K562 (cell line): ENCODE measurements around the gene ZNF717. TPM values are rescaled to one million over a fixed set of nuclear protein-coding genes. Genes with fewer than 3 reads are reported as not detected.

ENCODE experiments used
- ATAC-seq: fragments of 200-7000 bp; cut with Tn5 transposase; 3 replicates; pipeline ENCODE4 v1.9.1; 2020; ENCODE audit warnings: moderate library complexity
- BruUV-seq: library from RNA; stranded (reverse); fragments of 400-500 nt; replicated peaks from 2 replicates; lab custom pipeline; 2021; lab: Mats Ljungman, UMichigan
- CTCF ChIA-PET: fragments of 300-600 bp; formaldehyde crosslinking; extraction: SDS; loops from one replicate; lab custom pipeline; 2021; ENCODE audit warnings: low intra/inter-chr PET ratio; lab: Yijun Ruan, JAX
- POLR2A ChIA-PET: fragments of 300-600, 350-650 bp; sonication (Branson Sonifier 250); formaldehyde crosslinking; extraction: SDS; loops from one replicate; lab custom pipeline; 2021; ENCODE audit warnings: antibody characterized with exemption, inconsistent platforms; lab: Yijun Ruan, JAX
- DNase-seq, 4 experiments: peaks; one replicate each; pipeline versions ENCODE4 v3.0.0 to v3.0.0-alpha.2; 2011 to 2018; ENCODE audit warnings: low spot score in 3 of 4, mixed read lengths in 3 of 4; ENCODE audit errors: extremely low read depth in 1 of 4
- FAIRE-seq: peaks from 2 replicates; lab custom pipeline; 2011; peaks lifted over from hg19 to GRCh38; lab: Jason Lieb, UNC
- H2AFZ ChIP-seq: 2 replicates; pipeline ENCODE4 v1.6.0; 2011; ENCODE audit warnings: low read depth, low read length, control low read depth, inconsistent platforms
- H3K27ac ChIP-seq: fragments of 200-600 bp; 3 replicates; pipeline ENCODE4 v1.8.0; 2011; ENCODE audit warnings: low read depth, mild to moderate bottlenecking, control low read depth, inconsistent platforms, low read length, moderate library complexity, mixed read lengths; ENCODE audit errors: extremely low read depth
- H3K27me3 ChIP-seq, 2 experiments: fragments of 300-600 bp in 1 of 2; 2 replicates in 1 of 2; 3 replicates in 1 of 2; pipeline versions ENCODE4 v1.6.0 to v1.8.0; 2011; ENCODE audit warnings: inconsistent platforms in 2 of 2, low read length in 2 of 2, mild to moderate bottlenecking in 1 of 2, mixed read lengths in 1 of 2, moderate library complexity in 1 of 2; ENCODE audit not compliant: control insufficient read depth in 2 of 2, insufficient read depth in 2 of 2
- H3K36me3 ChIP-seq: fragments of 300-600 bp; 3 replicates; pipeline ENCODE4 v1.8.0; 2011; ENCODE audit warnings: mild to moderate bottlenecking, low read length, inconsistent platforms; ENCODE audit not compliant: control insufficient read depth, insufficient read depth
- H3K4me1 ChIP-seq, 2 experiments: fragments of 200-600 bp in 1 of 2; replicated peaks in 1 of 2; 2 replicates in 1 of 2; 3 replicates in 1 of 2; pipeline versions ENCODE4 v1.5.1 to v1.8.0; 2011; ENCODE audit warnings: inconsistent platforms in 2 of 2, low read length in 2 of 2, mild to moderate bottlenecking in 1 of 2, mixed read lengths in 1 of 2, moderate library complexity in 1 of 2; ENCODE audit not compliant: control insufficient read depth in 2 of 2, insufficient read depth in 2 of 2
- H3K4me2 ChIP-seq: 2 replicates; pipeline ENCODE4 v1.6.1; 2011; ENCODE audit warnings: low read length, control low read depth, inconsistent platforms, mixed read lengths; ENCODE audit not compliant: insufficient read depth
- H3K4me3 ChIP-seq: fragments of 200-600 bp; sonication (generic), shearing (Covaris generic); 2 replicates; pipeline ENCODE4 v1.5.1; 2016; ENCODE audit warnings: control low read depth, inconsistent platforms
- H3K79me2 ChIP-seq: fragments of 200-600 bp; 3 replicates; pipeline ENCODE4 v1.8.0; 2011; ENCODE audit warnings: low read length, inconsistent platforms; ENCODE audit not compliant: control insufficient read depth, insufficient read depth
- H3K9ac ChIP-seq, 2 experiments: 2 replicates each; pipeline versions ENCODE4 v1.6.0 to v1.6.1; 2011; ENCODE audit warnings: low read depth in 2 of 2, low read length in 2 of 2, control low read depth in 1 of 2, inconsistent platforms in 1 of 2, mild to moderate bottlenecking in 1 of 2, mixed read lengths in 1 of 2; ENCODE audit not compliant: insufficient read depth in 1 of 2
- H3K9me1 ChIP-seq: one replicate; pipeline ENCODE4 v1.6.0; 2011; ENCODE audit warnings: inconsistent platforms, mild to moderate bottlenecking, low read length, moderate library complexity; ENCODE audit not compliant: control insufficient read depth, insufficient read depth
- H3K9me3 ChIP-seq: replicated peaks from 2 replicates; pipeline ENCODE4 v1.5.1; 2011; ENCODE audit warnings: low read depth, low read length, inconsistent platforms; ENCODE audit not compliant: control insufficient read depth, insufficient read depth
- H4K20me1 ChIP-seq: replicated peaks from 2 replicates; pipeline ENCODE4 v1.6.1; 2011; ENCODE audit warnings: low read length, inconsistent platforms, mixed read lengths; ENCODE audit not compliant: control insufficient read depth, insufficient read depth
- BRD4 ChIP-seq: fragments of 200-600 bp; sonication (generic); IDR thresholded peaks from 2 replicates; pipeline ENCODE4 v1.6.1; 2017; ENCODE audit warnings: inconsistent platforms
- DEAF1 ChIP-seq: fragments of 450-650 bp; formaldehyde crosslinking; IDR thresholded peaks from 2 replicates; pipeline ENCODE4 v1.4.0; 2020; ENCODE audit warnings: mild to moderate bottlenecking, moderate library complexity
- DLX4 ChIP-seq: fragments of 250-450 bp; sonication (Bioruptor Pico); IDR thresholded peaks from 2 replicates; pipeline ENCODE4 v1.6.1; 2021; ENCODE audit warnings: mild to moderate bottlenecking
- RAD51 ChIP-seq: fragments of 450-650 bp; IDR thresholded peaks from 2 replicates; pipeline ENCODE4 v1.7.1; 2016; ENCODE audit warnings: low read depth, mild to moderate bottlenecking, borderline replicate concordance
- ZNF347 ChIP-seq: fragments of 450-650 bp; formaldehyde crosslinking; IDR thresholded peaks from 2 replicates; pipeline ENCODE4 v1.4.0; 2020; ENCODE audit warnings: low read depth, mild to moderate bottlenecking, moderate library complexity
- ZNF584 ChIP-seq: fragments of 200-800 bp; sonication (Bioruptor generic); IDR thresholded peaks from 2 replicates; pipeline ENCODE4 v1.6.1; 2016; ENCODE audit warnings: low read depth, mild to moderate bottlenecking, missing genetic modification characterization, missing compliant biosample characterization
- WGBS: fragments of 100-300 bp; shearing (Covaris generic); methylation state at CpG from one replicate; pipeline ENCODE4 v1.1.6; 2016; ENCODE audit warnings: low coverage, mixed read lengths; ENCODE audit not compliant: insufficient coverage; ENCODE audit errors: missing lambda C conversion rate; 5-methylcytosine and 5-hydroxymethylcytosine counted together
- in situ Hi-C: fragments of 300-500 bp; cut with MboI; formaldehyde crosslinking; loops from 4 replicates; pipeline ENCODE4 v1.15.0; 2018; ENCODE audit warnings: inconsistent platforms, mixed read lengths
- intact Hi-C: fragments of 100-400 bp; cut with micrococcal nuclease; formaldehyde crosslinking; loops from 2 replicates; pipeline ENCODE4 v1.14.2; 2022
- polyA plus RNA-seq, 8 experiments: library from polyadenylated mRNA; depleted of rRNA in 4 of 8; stranded (reverse) in 5 of 8; unstranded in 3 of 8; fragments of >200 nt; fragmentation: Nextera tagmentation in 2 of 8; fragmentation: Illumina TruSeq in 1 of 8; extraction: Ambion mirVana in 2 of 8; extraction: Trizol in 1 of 8; gene quantifications; 2 replicates each; pipeline versions ENCODE4 v1.2.1 to v1.2.3, GENCODE V29; 2011 to 2014; ENCODE audit warnings: inconsistent platforms in 1 of 8, missing spikeins in 1 of 8
- total RNA-seq, 7 experiments: library from RNA; depleted of rRNA in 6 of 7; stranded (reverse); fragments of >200 nt in 6 of 7; fragmentation: Illumina TruSeq in 2 of 7; extraction: Trizol in 2 of 7; gene quantifications; 2 replicates each; pipeline versions ENCODE4 v1.2.1 to v1.2.3, GENCODE V29; 2011 to 2021; ENCODE audit warnings: low replicate concordance in 1 of 7
- TF ChIP-seq, protein P1 (sequence below): fragments of 450-650 bp; IDR thresholded peaks from 2 replicates; pipeline ENCODE4 v1.6.1; 2016

ZNF717 gene
- total and polyA plus RNA-seq, 9 of the 15 experiments (the other 6 are each of a cell fraction or from before 2014, with no cell fraction given) = 3.6 to 24.2 (median 8.2) TPM

GRCh38 chr3:75768303-75769017 is 16.9 kb downstream of the ZNF717 start:
- POLR2A ChIA-PET = interaction anchor here (0.6 kb wide), 1 partner anchor 1541 kb away, joined by 4 read pairs; no protein-coding TSS in a partner anchor
- no peak overlapping the region for H2AFZ ChIP-seq
- no peak overlapping the region for H3K4me2 ChIP-seq
- CTCF ChIA-PET = no interaction called here
- H3K4me3 ChIP-seq = no peak overlapping the region
- H3K4me1 ChIP-seq = no peaks in the 10 kb centered on the region
- no peaks in the 10 kb centered on the region for H3K9me1 ChIP-seq
- no peaks in the 10 kb centered on the region for H3K27me3 ChIP-seq
- BruUV-seq = no TSS peak
- H3K36me3 ChIP-seq = no peaks in the 10 kb centered on the region
- in situ Hi-C loops (no loop called here), intact Hi-C loops (no loop called here)
- 73% methylated on average over 4 of the region's 7 CpGs for WGBS
- H3K79me2 ChIP-seq = no peaks in the 10 kb centered on the region
- no peak overlapping the region for H3K9ac ChIP-seq
- H3K9me3 ChIP-seq = no peaks in the 10 kb centered on the region; the same call in 1 of the 2 replicates
- FAIRE-seq (no peak), ATAC-seq (no peak), DNase-seq (no peak)
- H4K20me1 ChIP-seq = no peaks in the 10 kb centered on the region
- no peak overlapping the region for H3K27ac ChIP-seq
- TF ChIP-seq BRD4 (no peak), RAD51 (no peak), DEAF1 (CRISPR knock-in tag) (no peak), DLX4 (CRISPR knock-in tag) (no peak), ZNF584 (no peak), ZNF347 (CRISPR knock-in tag) (no peak)
- TF ChIP-seq, protein P1, sequence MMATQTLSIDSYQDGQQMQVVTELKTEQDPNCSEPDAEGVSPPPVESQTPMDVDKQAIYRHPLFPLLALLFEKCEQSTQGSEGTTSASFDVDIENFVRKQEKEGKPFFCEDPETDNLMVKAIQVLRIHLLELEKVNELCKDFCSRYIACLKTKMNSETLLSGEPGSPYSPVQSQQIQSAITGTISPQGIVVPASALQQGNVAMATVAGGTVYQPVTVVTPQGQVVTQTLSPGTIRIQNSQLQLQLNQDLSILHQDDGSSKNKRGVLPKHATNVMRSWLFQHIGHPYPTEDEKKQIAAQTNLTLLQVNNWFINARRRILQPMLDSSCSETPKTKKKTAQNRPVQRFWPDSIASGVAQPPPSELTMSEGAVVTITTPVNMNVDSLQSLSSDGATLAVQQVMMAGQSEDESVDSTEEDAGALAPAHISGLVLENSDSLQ = no peak
